GOT3 (cell line): ENCODE measurements around the gene C16orf86.

Source experiments
- DNase-seq: peaks from one replicate; lab custom pipeline; 2025; ENCODE audit warnings: mixed read lengths; lab: John Stamatoyannopoulos, UW

C16orf86 gene

DNA sequence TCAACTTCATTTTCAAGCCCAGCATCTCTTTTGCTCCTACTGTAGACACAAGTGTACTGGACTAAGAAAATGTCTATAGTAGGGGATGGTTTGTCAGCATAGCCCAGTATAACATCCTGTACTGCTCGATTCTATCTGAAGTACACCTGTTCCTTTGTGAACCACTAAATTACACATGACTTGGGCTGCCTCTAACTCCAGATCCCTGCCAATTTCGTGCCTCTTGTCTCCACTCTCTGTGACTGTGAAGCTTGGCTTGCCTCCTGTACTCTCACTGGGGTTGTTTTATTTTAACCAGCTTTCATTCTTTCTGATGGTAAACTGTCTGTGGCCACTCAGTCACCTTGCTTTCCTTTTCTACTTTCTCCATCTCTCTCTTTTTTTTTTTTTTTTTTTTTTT is 28.0 kb downstream of the C16orf86 start:
- no peak for DNase-seq

DNA sequence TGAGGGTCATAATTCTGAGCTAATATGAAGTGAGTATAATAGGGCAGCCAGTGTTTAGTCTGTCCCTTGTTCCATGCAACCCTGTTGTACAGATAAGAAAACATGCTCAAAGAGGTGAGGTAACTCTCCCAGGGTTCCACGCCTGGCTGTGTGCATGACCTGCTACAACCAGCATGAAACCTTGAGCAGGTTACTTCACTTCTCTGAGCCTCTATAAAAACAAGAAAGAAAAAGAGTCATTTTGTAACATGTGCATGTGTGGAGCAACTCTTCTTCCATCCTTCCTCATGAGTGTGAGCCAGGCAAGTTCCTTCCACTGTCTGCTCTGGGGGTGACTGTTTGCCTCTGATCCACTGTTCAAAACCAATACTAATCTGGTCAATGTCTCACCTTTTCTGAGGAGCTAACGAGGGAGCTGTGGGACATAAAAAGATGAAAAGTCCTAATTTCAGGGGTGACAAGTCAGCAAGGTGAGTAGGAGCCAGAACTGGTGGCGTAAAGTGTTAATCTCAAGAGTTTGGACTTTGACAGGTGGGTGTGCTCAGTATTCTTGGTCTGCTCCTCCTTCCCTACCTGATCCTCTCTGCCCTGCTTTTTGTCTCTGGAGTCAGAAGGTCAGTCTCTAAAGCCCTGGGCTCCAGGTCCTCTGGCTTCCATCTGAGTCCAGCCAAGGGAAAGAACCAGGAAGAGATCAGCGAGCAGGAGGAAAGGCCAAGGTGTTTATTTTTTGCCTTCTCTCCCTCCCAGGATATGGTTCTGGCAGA is 31.0 kb downstream of the C16orf86 start:
- no peak for DNase-seq

DNA sequence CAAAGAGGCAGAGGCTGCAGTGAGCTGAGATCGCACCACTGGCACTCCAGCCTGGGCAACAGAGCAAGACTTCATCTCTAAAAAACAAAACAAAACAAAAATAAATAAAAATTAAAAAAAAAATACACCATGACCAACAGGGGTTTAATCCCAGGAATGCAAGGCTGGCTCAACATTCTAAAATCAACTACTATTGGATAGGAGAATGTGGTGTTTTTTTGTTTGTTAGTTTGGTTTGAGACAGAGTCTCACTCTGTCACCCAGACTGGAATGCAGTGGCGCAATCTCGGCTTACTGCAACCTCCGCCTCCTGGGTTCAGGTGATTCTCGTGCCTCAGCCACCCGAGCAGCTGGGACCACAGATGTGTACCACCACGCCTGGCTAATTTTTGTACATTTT is 32.7 kb downstream of the C16orf86 start:
- no peak for DNase-seq

DNA sequence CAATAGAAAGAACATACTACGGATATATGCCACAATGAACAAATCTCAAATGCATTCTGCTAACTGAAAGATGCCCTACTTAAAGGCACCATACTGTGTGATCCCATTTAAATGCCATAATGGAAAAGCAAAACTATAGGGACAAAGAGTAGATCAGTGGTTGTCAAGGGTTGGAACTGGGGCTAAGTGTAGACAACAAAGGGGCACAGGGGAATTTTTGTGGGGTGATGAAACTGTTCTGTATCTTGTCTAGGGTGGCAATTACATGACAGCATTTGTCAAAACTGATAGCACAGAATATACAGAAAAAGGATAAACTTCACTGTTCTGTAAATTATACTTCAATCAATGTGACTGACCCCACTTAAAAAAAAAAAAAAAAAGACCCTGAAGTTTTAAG is 34.8 kb downstream of the C16orf86 start:
- no peak for DNase-seq

DNA sequence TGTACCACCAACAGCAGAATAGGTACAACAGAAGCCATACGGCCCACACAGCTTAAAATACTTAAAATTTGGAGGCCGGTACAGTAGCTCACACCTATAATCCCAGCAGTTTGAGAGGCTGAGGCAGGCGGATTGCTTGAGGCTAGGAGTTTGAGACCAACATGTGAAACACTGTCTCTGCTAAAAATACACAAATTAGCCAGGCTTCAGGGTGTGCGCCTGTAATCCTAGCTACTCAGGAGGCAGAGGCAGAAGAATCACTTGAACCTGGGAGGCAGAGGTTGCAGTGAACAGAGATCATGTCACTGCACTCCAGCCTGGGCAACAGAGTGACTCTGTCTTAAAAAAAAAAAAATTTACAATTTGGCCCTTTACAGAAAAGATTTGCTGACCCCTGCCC is 35.5 kb downstream of the C16orf86 start:
- no peak for DNase-seq

DNA sequence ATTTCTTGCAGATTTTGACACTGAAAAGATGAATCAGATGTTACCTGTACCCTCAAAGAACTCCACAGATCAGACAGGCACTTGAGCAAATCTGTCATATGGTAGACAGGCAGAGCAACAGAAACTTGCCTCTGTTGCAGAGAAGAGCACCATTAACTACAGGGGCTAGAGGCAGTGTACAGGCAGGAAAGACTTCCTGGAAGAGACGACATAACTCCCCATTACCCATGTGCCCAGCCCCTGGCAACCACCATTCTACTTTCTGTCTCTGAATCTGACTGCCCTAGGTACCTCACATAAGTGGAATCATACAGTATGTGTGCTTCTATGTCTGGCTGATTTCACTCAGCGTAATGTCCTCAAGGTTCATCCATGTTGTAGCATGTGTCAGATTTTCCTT is 37.0 kb downstream of the C16orf86 start:
- no peak for DNase-seq

DNA sequence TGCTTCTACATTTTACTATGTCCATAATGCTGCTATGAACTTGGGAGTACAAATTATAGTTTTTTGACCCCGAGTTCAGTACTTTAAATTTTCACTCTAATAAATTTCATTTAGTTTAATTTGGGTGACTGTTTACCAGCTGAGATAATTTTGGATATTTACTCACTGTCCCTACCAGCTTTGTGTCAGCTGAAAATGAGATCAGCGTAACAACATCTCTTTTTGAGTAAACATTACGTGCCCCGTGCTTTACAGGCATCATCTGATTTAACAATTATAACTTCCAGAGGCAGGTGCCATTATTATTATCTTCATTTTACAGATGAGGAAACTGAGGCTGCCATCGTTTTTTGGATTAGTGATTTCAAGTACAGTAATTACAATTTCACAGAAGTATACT is 37.5 kb downstream of the C16orf86 start:
- DNase-seq: no peak

DNA sequence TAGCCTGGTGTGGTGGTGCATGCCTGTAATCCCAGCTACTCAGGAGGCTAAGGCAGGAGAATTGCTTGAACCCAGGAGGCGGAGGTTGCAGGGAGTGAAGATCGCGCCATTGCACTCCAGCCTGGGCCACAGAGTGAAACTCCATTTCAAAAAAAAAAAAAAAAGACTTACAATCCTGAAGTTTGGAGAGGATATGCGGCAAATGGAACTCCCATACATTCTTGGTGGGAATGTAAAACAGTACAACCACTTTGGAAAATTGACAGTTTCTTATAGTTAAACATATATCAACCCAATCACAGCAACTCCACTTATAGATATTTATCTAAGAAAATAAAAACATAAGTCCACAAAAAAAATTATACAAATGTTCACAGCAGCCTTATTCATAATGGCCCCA is 40.6 kb downstream of the C16orf86 start:
- DNase-seq: no peak

DNA sequence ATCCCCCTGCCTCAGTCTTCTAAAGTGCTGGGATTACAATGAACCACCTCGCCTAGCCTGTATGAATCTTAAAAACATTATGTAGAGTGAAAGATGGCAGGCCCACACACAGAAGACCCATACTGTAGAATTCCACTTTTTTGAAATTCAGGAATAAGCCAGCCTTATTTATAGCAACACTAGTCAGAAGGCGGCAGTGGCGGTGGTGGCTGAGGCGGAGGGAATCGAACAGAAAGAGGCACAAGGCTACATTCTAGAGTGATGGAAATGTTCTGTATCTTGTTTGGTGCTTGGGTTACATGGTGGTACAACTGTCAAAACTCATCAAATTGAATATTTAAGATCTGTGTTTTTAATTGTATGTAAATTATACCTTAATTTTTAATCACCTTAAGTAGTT is 41.2 kb downstream of the C16orf86 start:
- DNase-seq: no peak

DNA sequence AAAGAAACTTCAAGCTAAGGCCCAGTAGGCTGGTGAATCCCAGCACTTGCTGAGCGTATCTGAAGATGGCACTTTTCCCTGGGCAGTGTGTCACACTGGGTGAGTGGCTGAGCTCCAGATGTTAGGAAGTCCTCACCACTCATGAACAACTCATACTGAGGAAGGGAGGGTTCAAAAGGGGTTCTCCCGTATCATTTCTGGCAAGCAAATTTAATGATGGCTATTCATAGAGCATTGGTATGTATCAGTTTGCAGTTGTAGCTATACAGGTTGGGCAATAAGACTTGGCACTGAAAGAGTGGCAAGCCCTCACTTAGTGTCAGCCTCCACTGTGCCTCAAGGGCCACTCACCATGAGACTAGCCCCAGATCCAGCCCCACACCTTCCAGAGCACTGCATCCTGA is 41.8 kb downstream of the C16orf86 start:
- no peak for DNase-seq

DNA sequence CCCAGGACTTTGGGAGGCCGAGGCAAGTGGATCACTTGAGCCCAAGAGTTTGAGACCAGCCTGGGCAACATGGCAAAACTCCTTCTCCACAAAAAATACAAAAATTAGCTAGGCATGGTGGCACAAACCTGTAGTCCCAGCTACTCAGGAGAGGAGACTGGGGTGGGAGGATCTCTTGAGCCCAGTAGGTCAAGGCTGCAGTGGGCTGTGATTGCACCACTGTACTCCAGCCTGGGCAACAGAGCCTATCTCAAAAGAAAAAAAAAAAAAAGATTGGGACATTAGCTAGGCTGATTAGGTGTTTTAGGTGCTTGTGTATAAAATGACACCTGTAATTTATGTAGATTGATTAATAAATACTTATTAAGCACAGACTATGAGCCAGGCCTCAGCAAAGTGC is 42.4 kb downstream of the C16orf86 start:
- DNase-seq: no peak

DNA sequence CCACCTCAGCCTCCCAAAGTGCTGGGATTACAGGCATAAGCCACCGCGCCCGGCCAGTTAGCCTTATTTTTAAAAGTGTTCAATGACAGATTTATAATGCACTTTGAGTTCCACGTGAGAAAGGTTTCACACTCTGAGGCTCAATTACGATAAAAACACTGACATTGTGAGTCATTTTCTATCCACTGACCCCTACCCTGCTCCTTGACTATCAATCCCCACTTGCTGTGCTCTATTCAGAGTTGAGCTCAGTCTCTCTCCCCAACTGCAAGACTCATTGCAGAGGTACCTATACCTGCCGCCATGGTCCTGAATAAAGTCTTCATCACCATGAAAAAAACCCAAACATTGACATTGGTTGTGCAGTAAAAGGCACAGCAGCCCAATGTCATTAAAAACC is 44.0 kb downstream of the C16orf86 start:
- no peak for DNase-seq

DNA sequence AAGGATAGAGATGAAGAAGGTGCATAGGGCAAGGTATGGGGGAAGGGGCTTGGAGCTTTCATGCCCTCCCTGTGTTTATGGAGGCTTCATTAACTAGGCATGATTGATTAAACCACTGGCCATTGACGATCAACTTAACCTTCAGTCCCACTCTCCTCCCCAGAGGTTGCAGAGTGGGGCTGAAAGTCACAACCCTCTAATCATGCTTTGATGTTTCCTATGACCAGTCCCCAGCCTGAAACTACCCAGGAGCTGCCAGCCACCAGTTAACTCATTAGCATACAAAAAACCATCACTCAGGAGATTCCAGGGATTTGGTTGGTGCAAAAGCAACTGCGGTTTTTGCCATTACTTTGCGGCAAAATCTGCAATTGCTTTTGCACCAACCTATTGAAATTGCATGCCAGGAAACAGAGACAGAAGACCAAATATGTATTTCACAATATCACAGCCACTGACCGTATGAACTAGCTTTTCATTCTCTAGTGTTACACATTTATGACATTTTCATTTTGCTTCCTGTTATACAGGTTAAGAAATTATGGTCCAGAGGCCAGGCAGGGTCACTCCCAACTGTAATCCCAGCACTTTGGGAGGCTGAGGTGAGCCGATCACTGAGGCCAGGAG is 47.1 kb downstream of the C16orf86 start:
- no peak for DNase-seq

DNA sequence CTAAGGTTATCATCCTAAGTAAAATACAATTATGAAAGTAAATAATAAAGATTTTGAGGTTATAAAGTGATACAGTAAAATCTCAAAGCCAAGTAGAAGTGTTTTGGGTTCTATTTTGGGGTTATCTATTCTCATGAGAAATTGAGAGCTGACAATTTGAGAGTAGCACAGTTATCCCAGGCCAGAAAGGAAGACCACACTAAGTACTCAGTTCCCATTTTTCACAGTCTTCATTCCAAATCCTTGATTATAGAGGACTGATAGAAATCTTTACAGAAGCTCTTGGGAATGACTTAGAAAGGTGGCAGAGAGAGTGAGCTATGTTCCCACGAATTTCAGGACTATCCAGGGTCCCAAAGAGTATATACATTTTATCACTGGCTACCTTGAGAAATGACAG is 47.9 kb downstream of the C16orf86 start:
- no peak for DNase-seq

DNA sequence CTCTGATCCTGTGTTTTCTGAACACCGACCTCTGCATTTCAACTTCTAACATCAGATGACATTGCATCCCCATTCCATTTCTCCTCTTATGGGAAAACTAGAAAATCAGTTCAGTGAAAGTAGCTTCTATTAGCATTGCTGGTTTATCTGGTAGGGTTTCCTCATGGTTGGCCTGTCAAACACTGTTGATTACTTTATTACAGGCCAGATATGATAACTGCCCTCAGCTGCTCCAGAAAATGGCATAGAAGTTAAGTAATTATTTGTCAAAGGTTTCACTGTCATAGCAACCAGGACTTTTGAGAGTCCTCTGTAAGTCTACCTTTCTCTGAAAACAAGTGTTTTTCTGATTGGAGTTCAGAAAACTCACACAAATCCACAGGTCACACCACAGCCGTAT is 49.5 kb downstream of the C16orf86 start:
- DNase-seq: no peak
